Neural cell (in vitro differentiated cells): ENCODE data around the gene VWA8.

Experiments
- CTCF ChIP-seq: fragments of 450-650 bp; IDR thresholded peaks from 2 replicates; pipeline ENCODE4 v1.5.1; 2014; ENCODE audit warnings: antibody characterized with exemption, mild to moderate bottlenecking, moderate library complexity; ENCODE audit not compliant: poor library complexity, severe bottlenecking
- RAD21 ChIP-seq: fragments of 450-650 bp; conservative IDR thresholded peaks from 2 replicates; pipeline ENCODE4 v1.6.1; 2014; ENCODE audit warnings: antibody characterized with exemption, mild to moderate bottlenecking, moderate library complexity
- TAF1 ChIP-seq: IDR thresholded peaks from 2 replicates; pipeline ENCODE4 v1.6.1; 2012; ENCODE audit warnings: low read depth

- TF ChIP-seq CTCF, result no peak
- no peak for TF ChIP-seq TAF1
- no peak for TF ChIP-seq RAD21
Measured at GRCh38 chr13:41956272-41956671, 4.6 kb downstream of the VWA8 start.
